ENCODE data around the gene EFEMP1. TPM values are rescaled to one million over a fixed set of nuclear protein-coding genes. Genes with fewer than 3 reads are reported as not detected.
A peak's percentile ranks its signal among the peaks of the same experiment; 100 is the strongest.
"Not testable (repeated sequence)": the region's sequence is repeated elsewhere in the genome, so short reads cannot be mapped to it uniquely, and the experiment has no call there.

The EFEMP1 gene
- total RNA-seq, 2 donors from 2014 or later = 25.1 to 129 TPM

- intact Hi-C loops (cut with DNase I) = no loop called here
- no peak for ATAC-seq
- H3K27ac ChIP-seq = peak overlapping the region in 3 of 4 donors; percentile 52 to 86 (median 83)
- no peaks in the 10 kb centered on the region for H3K9me3 ChIP-seq
- 32 to 45% methylated on average over 1 of the region's 1 CpG for WGBS, 2 donors
- no peaks in the 10 kb centered on the region for H3K27me3 ChIP-seq
- no peak for DNase-seq
- H3K4me1 ChIP-seq = peaks cover 69% of the 10 kb centered on the region
- TF ChIP-seq CTCF (IDR thresholded peaks at IDR 0.05) = no peak
- TF ChIP-seq POLR2A (IDR thresholded peaks at IDR 0.05) = no peak
- H3K4me3 ChIP-seq = no peak overlapping the region
- H3K36me3 ChIP-seq (replicated peaks in 1 of 2; ENCODE audit: insufficient read depth in 1 of 2, low read depth in 2 of 2) = no peaks in the 10 kb centered on the region
Observed at GRCh38 chr2:55842046-55842445, 81.5 kb downstream of the EFEMP1 start.

- Histone ChIP-seq H3K27me3 (no peaks in the 10 kb centered on the region), H3K36me3 (replicated peaks in 1 of 2; ENCODE audit: insufficient read depth in 1 of 2, low read depth in 2 of 2) (no peaks in the 10 kb centered on the region), H3K9me3 (no peaks in the 10 kb centered on the region), H3K4me3 (no peak overlapping the region), H3K4me1 (peaks cover 70% of the 10 kb centered on the region), H3K27ac (peak overlapping the region in 1 of 4 donors; percentile 71)
- intact Hi-C loops (cut with DNase I) = no loop called here
- TF ChIP-seq POLR2A (IDR thresholded peaks at IDR 0.05) = no peak
- no peak for TF ChIP-seq CTCF (IDR thresholded peaks at IDR 0.05)
- no peak for DNase-seq
- ATAC-seq = no peak
- WGBS, 2 donors = 91 to 93% methylated on average over 1 of the region's 1 CpG
Observed at GRCh38 chr2:55840460-55840859, 83.1 kb downstream of the EFEMP1 start.

GRCh38 chr2:55839182-55839819 is 84.3 kb downstream of the EFEMP1 start:
- ATAC-seq (peak; percentile 95), DNase-seq (peak; percentile 61 to 85 (median 69))
- no peaks in the 10 kb centered on the region for H3K36me3 ChIP-seq (replicated peaks in 1 of 2; ENCODE audit: insufficient read depth in 1 of 2, low read depth in 2 of 2)
- H3K4me3 ChIP-seq = no peak overlapping the region
- peak overlapping the region; percentile 43 to 77 (median 67) for H3K27ac ChIP-seq
- no peaks in the 10 kb centered on the region for H3K9me3 ChIP-seq
- 8 to 13% methylated on average over 7 of the region's 7 CpGs for WGBS, 2 donors
- no peak for TF ChIP-seq POLR2A (IDR thresholded peaks at IDR 0.05)
- no peak for TF ChIP-seq CTCF (IDR thresholded peaks at IDR 0.05)
- H3K27me3 ChIP-seq = no peaks in the 10 kb centered on the region
- H3K4me1 ChIP-seq = peaks cover 70% of the 10 kb centered on the region
- intact Hi-C loops (cut with DNase I) = no loop called here

GRCh38 chr2:55838653-55839052 is 84.9 kb downstream of the EFEMP1 start:
- no peak for TF ChIP-seq POLR2A (IDR thresholded peaks at IDR 0.05)
- TF ChIP-seq CTCF (IDR thresholded peaks at IDR 0.05) = no peak
- 87 to 90% methylated on average over 1 of the region's 1 CpG for WGBS, 2 donors
- Histone ChIP-seq H3K4me3 (no peak overlapping the region), H3K27ac (peak overlapping the region; percentile 5 to 77 (median 57)), H3K4me1 (peaks cover 64% of the 10 kb centered on the region), H3K9me3 (no peaks in the 10 kb centered on the region), H3K27me3 (no peaks in the 10 kb centered on the region), H3K36me3 (replicated peaks in 1 of 2; ENCODE audit: insufficient read depth in 1 of 2, low read depth in 2 of 2) (no peaks in the 10 kb centered on the region)
- ATAC-seq = no peak
- no peak for DNase-seq
- intact Hi-C loops (cut with DNase I) = no loop called here

GRCh38 chr2:55838117-55838516 is 85.5 kb downstream of the EFEMP1 start:
- H3K4me1 ChIP-seq = peaks cover 58% of the 10 kb centered on the region
- H3K9me3 ChIP-seq; ATAC-seq; DNase-seq; H3K36me3 ChIP-seq (replicated peaks in 1 of 2; ENCODE audit: insufficient read depth in 1 of 2, low read depth in 2 of 2); H3K4me3 ChIP-seq; H3K27me3 ChIP-seq; intact Hi-C loops (cut with DNase I): not testable (repeated sequence)
- H3K27ac ChIP-seq = peak overlapping the region in 2 of 4 donors; percentile 71 to 77
- 62 to 73% methylated on average over 1 of the region's 1 CpG for WGBS, 2 donors
